HG02981 (cell line): ENCODE data around the gene ZNF423.

ENCODE experiments used
- ATAC-seq: cut with Tn5 transposase; IDR thresholded peaks from one replicate; pipeline ENCODE4 v1.9.1; 2021; ENCODE audit warnings: mild to moderate bottlenecking, moderate library complexity; ENCODE audit not compliant: unreplicated experiment

ZNF423 gene

DNA sequence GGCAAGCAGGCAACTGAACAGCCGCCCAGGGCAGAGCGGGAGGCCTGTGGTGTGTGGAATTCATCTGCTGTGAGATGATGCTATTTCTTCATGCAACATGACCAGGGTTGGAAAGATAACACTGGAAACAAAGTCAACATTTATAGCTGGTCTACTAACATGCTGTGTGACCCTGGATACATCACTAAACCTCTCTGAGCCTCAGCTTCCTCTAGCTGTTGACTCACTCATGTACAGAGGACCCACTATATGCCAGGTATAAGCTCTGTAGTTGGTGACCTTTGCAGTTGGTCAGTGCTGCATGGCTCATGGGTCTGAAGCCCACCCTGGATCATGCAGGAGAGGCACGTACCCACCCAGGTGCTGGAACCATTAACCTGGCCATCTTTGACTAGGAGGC lies 180.9 kb downstream of the ZNF423 start:
- no peak for ATAC-seq

DNA sequence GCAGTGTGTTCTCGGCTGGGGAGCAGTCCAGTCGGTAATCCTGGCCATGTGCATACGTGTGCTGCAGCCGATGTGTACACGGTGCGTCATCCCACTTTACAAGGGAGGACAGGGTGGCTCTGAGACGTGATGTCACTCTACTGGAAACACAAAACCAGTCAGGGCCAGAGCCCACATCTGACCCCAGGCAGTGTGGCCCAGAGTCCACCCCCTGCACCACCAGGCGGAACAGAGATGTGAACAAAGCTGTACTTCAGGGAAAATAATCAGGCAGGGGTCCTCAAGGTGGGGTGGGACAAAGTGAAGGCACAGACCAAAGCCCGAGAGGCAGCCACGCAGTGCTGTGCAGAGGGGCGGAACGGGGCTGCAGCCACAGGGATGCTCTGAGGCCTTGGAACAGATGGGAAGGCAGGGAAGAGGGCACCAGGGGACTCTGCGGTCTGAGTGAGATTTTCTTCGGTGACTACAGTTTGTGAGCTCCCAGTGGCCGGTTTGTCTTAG lies 181.5 kb downstream of the ZNF423 start:
- no peak for ATAC-seq

- ATAC-seq = no peak
Observed at GRCh38 chr16:49673442-49673841, 182.5 kb downstream of the ZNF423 start.

DNA sequence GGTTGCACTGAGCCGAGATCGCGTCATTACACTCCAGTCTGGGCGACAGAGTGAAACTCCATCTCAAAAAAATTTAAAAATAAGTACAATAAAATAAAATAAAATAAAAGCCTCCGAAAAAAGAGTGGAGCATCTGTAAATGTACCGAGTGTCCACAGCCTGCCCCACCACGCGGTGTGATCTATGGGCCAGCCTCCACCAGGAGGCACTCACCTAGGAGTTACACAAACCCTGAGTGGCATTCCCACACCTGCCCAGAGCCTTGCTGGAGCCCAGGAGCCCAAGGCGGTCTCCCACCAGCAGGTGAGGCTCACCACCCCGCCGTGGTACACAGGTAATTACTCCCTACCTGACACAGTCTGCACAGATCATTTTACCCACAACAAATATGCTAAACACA lies 183.2 kb downstream of the ZNF423 start:
- ATAC-seq = no peak

GRCh38 chr16:49671333-49671732 lies 184.6 kb downstream of the ZNF423 start:
- no peak for ATAC-seq

DNA sequence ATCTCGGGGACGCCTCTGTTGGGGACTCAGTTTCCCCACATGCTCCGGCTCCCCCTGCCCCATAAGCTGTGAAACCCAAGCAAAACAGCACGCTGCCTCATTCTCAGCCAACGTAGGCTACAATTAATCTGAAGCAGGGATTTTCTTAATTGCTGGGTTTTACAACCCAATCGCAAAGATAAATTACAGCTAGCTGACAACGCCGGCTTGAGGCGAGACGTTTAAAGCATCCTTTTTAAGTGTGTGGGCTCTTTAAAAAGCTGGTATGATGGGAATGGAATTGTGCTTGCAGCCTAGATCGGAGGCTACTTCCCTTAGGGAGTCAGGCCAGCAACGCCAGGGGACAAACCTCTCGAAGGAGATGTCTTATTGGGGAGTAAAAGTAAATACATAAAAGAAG lies 185.3 kb downstream of the ZNF423 start:
- no peak for ATAC-seq

DNA sequence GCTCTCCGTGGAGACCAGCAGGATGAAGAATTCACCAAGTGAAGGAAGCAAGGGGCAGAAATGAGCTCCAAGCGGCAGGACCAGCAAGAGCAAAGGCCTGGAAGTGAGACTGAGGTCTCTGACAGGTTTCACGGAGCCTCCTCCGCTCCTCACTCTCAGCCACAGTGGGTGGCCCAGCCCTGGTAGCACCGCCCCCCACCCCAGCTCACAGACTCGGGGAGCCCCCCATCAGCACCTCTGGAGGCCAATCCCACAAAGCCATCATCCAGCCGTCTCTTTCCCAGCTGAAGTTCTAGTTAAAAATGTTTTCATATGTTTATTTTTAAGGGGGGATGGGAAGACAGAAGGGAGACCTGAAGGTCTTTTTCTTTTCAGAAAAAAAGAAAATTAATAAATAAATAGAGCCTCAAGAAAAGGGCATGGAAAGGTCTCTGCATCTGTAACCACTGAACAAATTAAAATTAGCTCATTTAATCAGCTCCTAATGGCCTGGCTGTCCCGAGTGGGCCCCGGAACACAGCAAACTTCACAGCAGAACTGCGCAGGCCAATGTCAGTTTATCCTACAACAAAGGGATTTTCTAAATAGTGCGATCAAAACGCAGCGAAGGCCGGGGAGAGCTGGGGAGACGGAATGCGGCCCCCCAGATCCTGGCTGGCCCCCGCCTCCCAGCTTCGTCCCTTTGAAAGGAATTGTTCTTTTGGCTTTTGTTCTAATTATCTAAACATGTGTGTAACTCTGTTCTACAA lies 190.3 kb downstream of the ZNF423 start:
- ATAC-seq = no peak

DNA sequence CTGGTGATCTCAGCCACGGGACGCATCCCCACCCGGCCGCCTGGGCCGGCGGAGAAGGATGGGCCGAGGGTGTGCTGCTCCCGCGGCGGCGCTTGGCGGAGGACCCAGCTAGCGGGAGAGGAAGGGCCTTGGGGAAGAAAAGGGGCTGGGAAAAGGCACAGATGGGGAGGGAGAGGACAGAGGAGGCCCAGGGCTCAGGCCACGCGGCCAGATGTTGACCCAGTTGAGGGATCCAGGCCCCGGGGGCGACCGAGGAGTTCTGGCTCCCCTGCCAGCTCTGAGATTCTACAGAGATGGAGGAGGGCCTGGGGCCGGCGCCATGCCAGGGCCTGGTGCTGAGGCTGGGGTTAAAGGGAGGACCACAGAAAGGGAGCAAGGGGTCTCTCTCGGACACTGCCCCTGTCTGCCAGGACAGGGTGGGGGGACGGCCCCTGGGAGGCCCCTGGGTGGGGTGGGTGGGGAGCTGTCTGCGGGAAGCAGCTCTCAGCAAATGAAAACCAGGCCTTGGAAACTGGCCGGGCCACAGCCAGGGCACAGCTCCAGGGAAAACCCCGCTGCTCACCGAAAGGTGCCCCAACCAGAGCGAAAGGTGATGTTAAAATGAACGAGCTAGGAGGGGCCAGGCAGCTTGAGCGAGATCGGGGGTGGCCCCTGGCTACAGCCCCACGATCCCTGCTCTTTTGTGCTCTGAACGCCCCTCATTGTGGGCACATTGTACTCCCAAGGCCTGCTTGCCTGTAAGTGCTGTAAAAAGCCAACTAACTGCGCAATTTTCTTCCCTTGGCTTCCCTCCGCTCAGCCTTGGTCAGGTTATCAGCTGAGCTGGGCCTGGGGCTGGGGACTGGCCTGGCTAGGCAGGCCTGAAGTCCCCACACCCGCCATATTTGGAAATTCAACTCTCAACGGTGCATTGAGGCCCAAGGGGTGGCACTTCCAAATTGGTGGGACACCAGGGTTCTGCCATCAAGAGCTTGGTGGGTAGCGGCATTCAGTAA lies 191.4 kb downstream of the ZNF423 start:
- no peak for ATAC-seq

DNA sequence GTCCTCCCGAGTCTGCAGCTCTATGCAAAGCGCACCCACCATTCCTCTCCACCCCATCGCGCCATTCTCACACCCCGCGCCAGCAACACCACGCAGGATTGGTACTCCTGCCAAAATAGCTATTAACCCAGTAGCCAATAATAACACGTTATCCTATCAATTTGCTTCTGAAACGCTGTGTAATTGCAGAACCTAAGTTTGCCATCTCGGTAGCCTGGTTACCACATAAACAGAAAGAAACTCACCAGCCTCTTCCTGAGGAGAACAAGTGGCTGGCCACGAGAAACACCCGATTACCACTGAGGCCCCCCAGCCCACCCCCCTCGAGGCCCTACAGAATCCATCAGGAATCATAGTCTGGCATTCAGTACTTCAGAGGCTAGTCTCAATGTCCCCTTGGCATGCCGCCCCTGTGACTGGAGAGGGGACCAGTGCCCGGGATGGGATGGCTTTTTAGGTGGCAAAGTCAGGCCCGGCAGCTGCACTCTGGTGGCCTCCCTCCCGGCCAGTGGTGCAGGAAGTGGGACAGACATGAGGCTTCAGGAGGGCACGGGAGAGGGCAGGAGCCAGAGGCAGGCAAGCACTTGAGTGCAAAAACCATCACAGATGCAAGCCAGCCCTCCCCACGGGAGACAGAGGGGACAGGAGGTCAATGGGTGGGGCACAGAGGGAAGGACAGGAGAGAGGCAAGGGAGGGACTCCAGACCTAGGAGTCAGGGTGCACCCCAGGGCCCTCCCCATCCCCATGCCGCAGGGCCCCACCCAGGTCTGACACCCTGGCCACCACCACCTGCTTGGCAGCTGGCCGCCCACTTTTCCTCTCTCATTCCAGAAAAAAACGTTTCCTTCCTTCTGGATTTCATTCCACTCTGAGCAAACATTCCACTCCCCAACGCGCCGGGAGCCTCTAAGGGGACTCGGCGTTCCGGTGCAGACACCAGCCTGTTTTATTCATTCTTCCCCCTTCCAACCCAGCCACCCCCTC lies 192.5 kb downstream of the ZNF423 start:
- ATAC-seq = no peak

- ATAC-seq = no peak
Observed at GRCh38 chr16:49662569-49662968, 193.3 kb downstream of the ZNF423 start.

GRCh38 chr16:49661465-49662187 lies 194.3 kb downstream of the ZNF423 start:
- no peak for ATAC-seq

- no peak for ATAC-seq
Observed at GRCh38 chr16:49660626-49661025, 195.3 kb downstream of the ZNF423 start.

- no peak for ATAC-seq
Observed at GRCh38 chr16:49659356-49659755, 196.6 kb downstream of the ZNF423 start.

GRCh38 chr16:49658531-49658930 lies 197.4 kb downstream of the ZNF423 start:
- ATAC-seq = no peak

- no peak for ATAC-seq
Observed at GRCh38 chr16:49657736-49658465, 198.0 kb downstream of the ZNF423 start.

- no peak for ATAC-seq
Observed at GRCh38 chr16:49654425-49654824, 201.5 kb downstream of the ZNF423 start.

GRCh38 chr16:49653577-49653976 lies 202.3 kb downstream of the ZNF423 start:
- ATAC-seq = no peak

DNA sequence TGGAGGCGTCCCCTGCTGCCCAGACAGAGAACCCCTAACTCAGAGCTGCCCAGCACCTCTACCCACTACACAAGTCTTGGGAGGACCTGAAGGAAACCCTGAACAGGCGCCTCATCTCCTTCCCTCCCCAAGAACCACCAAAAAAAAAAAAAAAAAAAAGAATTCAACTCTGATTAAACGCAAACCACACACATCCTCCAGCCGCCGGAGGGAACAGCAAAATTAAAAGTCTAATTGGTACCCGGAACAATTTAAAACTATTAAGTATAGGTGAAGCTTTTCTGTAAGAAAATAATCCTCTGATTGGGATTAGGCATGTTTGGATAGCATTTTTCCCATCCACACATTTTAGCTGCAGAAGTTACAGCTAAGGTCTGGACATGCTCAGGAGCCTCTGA lies 202.7 kb downstream of the ZNF423 start:
- no peak for ATAC-seq

DNA sequence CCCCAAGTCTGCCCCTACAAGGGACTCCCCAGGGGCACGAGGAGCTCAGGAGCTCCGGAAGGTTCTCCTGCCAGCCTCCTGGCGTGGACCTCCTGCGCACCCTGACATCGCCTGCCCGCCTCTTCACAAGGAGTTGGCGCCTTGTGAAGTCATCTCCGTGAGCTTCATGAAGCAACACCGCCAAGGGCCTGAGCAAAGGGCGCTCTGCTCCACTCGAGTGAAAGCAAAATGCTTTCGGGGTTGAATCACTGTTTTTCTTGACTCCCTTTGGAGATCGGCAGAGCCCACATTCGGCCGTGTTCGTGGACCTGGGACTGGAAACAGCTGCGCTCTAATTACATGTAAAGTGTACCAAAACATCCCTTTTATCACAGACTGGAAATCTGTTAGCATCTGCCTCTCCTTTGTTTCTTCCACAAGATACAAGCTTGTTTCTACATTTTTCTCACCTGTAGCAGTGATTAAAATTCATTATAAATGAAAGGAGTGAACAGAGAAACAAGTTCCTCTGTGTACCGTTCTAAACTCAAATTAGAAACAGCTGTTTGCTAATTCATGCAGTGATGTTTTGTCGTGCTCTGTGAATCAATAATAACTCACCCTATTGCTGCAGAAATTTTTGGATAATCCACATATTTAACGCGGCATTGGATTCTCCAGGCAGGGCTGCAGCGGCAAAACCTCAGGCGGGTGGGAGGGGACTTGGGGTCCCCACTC lies 203.3 kb downstream of the ZNF423 start:
- ATAC-seq = no peak
